ENCODE data around the gene NOP14.

Gene NOP14

GRCh38 chr4:2915789-2916188, 47.4 kb downstream of the NOP14 start:
- H3K4me3 ChIP-seq (ENCODE audit: low read depth, low read length): no peak overlapping the region
- no peak for TF ChIP-seq CTCF (IDR thresholded peaks at IDR 0.05; ENCODE audit: low read depth, low read length)

- no peak overlapping the region for H3K4me3 ChIP-seq (ENCODE audit: low read depth, low read length)
- TF ChIP-seq CTCF (IDR thresholded peaks at IDR 0.05; ENCODE audit: low read depth, low read length): no peak
These were observed 48.7 kb downstream of the NOP14 start for GRCh38 chr4:2914256-2915126.

- no peak for TF ChIP-seq CTCF (IDR thresholded peaks at IDR 0.05; ENCODE audit: low read depth, low read length)
- no peak overlapping the region for H3K4me3 ChIP-seq (ENCODE audit: low read depth, low read length)
These were observed 50.0 kb downstream of the NOP14 start for GRCh38 chr4:2913168-2913567.

DNA sequence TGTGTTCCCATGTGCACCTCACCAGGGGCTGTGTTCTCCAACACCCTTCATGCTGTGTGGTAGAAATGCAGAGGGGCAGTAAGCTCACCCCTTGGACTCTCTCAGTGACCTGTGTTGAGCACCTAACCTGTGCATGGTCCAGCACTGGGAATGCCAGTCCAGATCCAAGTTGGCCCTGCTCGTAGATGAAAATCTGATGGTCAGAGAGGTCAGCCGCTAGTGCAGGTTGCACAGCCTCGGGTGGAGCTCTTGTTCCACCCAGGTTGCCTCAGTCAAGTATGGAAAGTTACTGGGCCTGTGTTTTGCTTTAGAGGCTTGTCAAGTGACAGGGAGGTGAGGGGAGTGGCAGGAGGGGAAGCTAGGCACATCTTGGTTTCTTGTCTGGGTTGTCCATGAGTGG, 51.3 kb downstream of the NOP14 start:
- TF ChIP-seq CTCF (IDR thresholded peaks at IDR 0.05; ENCODE audit: low read depth, low read length): no peak
- no peak overlapping the region for H3K4me3 ChIP-seq (ENCODE audit: low read depth, low read length)

GRCh38 chr4:2910409-2910808, 52.8 kb downstream of the NOP14 start:
- TF ChIP-seq CTCF (IDR thresholded peaks at IDR 0.05; ENCODE audit: low read depth, low read length): no peak
- H3K4me3 ChIP-seq (ENCODE audit: low read depth, low read length): no peak overlapping the region

GRCh38 chr4:2909583-2909982, 53.6 kb downstream of the NOP14 start:
- no peak overlapping the region for H3K4me3 ChIP-seq (ENCODE audit: low read depth, low read length)
- no peak for TF ChIP-seq CTCF (IDR thresholded peaks at IDR 0.05; ENCODE audit: low read depth, low read length)

GRCh38 chr4:2908686-2909085, 54.5 kb downstream of the NOP14 start:
- TF ChIP-seq CTCF (IDR thresholded peaks at IDR 0.05; ENCODE audit: low read depth, low read length): no peak
- no peak overlapping the region for H3K4me3 ChIP-seq (ENCODE audit: low read depth, low read length)
